ENCODE results near the gene TAF1A.

GRCh38 chr1:222523852-222524251 is 65.9 kb downstream of the TAF1A start:
- TF ChIP-seq BACH1 (IDR thresholded peaks at IDR 0.05; ENCODE audit: borderline replicate concordance) (no peak), ESRRA (IDR thresholded peaks at IDR 0.05; ENCODE audit: low read length) (no peak), CHD1 (IDR thresholded peaks at IDR 0.05; ENCODE audit: low read depth, low read length) (no peak), CTCF (IDR thresholded peaks at IDR 0.05 in 2 of 3, conservative IDR thresholded peaks at IDR 0.05 in 1 of 3; ENCODE audit: control insufficient read depth in 2 of 3, extremely low read depth in 1 of 3, insufficient read depth in 1 of 3, low read depth in 3 of 3, low read length in 3 of 3) (no peak), MTA3 (IDR thresholded peaks at IDR 0.05; ENCODE audit: borderline replicate concordance, low read length) (no peak), CREB1 (IDR thresholded peaks at IDR 0.05; ENCODE audit: low read depth) (no peak)

Measured in GM12878 (cell line).